ENCODE measurements around the gene INCENP. TPM values are rescaled to one million over a fixed set of nuclear protein-coding genes. Genes with fewer than 3 reads are reported as not detected.
"Not testable (repeated sequence)": the region's sequence is repeated elsewhere in the genome, so short reads cannot be mapped to it uniquely, and the experiment has no call there.

INCENP gene
- total RNA-seq, 1 donor from 2014 or later: 48.0 TPM

DNA sequence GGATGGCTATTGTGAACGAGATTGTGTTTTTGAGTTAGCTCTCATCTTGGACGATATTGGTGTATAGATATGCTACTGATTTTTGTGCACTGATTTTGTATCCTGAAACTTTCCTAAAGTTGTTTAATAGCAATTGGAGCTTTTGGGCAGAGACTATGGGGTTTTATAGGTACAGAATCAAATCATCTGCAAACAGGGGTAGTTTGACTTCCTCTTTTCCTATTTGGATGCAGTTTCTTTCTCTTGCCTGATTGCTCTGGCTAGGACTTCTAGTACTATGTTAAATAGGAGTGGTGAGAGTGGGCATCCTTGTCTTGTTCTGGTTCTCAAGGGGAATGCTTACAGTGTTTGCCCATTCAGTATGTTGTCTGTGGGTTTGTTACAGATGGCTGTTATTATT lies 57.3 kb downstream of the INCENP start:
- no peak for DNase-seq
- H3K36me3 Mint-ChIP-seq (ENCODE audit: unreplicated experiment): no peaks in the 10 kb centered on the region
- H3K4me3 Mint-ChIP-seq (ENCODE audit: unreplicated experiment): no peak overlapping the region
- H3K4me1 Mint-ChIP-seq (ENCODE audit: low read depth, unreplicated experiment): no peaks in the 10 kb centered on the region
- H3K27ac Mint-ChIP-seq (ENCODE audit: unreplicated experiment): no peak overlapping the region
- TF ChIP-seq, protein P1, sequence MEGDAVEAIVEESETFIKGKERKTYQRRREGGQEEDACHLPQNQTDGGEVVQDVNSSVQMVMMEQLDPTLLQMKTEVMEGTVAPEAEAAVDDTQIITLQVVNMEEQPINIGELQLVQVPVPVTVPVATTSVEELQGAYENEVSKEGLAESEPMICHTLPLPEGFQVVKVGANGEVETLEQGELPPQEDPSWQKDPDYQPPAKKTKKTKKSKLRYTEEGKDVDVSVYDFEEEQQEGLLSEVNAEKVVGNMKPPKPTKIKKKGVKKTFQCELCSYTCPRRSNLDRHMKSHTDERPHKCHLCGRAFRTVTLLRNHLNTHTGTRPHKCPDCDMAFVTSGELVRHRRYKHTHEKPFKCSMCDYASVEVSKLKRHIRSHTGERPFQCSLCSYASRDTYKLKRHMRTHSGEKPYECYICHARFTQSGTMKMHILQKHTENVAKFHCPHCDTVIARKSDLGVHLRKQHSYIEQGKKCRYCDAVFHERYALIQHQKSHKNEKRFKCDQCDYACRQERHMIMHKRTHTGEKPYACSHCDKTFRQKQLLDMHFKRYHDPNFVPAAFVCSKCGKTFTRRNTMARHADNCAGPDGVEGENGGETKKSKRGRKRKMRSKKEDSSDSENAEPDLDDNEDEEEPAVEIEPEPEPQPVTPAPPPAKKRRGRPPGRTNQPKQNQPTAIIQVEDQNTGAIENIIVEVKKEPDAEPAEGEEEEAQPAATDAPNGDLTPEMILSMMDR (IDR thresholded peaks at IDR 0.05; ENCODE audit: partially characterized antibody, unreplicated experiment): no peak
- H3K9me3 Mint-ChIP-seq (ENCODE audit: unreplicated experiment): no peaks in the 10 kb centered on the region
- H3K27me3 Mint-ChIP-seq (ENCODE audit: unreplicated experiment): no peaks in the 10 kb centered on the region

DNA sequence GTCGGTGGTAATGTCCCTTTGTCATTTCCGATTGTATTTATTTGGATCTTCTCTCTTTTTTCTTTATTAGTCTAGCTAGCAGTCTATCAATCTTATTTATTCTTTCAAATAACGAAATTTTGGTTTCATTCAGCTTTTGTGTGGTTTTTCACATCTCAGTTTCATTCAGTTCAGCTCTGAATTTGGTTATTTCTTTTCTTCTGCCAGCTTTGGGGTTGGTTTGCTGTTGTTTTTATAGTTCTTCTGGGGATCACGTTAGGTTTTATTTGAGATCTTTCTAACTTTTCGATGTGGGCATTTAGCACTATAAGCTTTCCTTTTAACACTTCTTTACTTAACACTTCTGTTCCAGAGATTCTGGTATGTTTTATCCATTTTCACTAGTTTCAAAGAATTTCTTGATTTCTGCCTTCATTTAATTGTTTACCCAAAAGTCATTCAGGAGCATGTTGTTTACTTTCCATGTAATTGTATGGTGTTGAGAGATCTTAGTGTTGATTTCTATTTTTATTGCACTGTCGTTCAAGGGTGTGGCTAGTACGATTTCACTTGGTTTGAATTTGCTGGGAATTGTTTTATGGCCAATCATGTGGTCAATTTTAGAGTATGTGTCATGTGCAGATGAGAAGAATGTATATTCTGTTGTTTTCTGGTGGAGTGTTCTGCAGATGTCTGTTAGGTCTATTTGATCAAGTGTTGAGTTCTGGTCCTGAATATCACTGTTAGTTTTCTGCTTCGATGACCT lies 58.5 kb downstream of the INCENP start:
- TF ChIP-seq, protein P1 (IDR thresholded peaks at IDR 0.05; ENCODE audit: partially characterized antibody, unreplicated experiment): no peak
- Mint-ChIP-seq H3K27ac (ENCODE audit: unreplicated experiment) (no peak overlapping the region), H3K9me3 (ENCODE audit: unreplicated experiment) (no peaks in the 10 kb centered on the region), H3K4me1 (ENCODE audit: low read depth, unreplicated experiment) (no peaks in the 10 kb centered on the region), H3K27me3 (ENCODE audit: unreplicated experiment) (peaks cover 2% of the 10 kb centered on the region), H3K4me3 (ENCODE audit: unreplicated experiment) (no peak overlapping the region), H3K36me3 (ENCODE audit: unreplicated experiment) (no peaks in the 10 kb centered on the region)
- DNase-seq: no peak

DNA sequence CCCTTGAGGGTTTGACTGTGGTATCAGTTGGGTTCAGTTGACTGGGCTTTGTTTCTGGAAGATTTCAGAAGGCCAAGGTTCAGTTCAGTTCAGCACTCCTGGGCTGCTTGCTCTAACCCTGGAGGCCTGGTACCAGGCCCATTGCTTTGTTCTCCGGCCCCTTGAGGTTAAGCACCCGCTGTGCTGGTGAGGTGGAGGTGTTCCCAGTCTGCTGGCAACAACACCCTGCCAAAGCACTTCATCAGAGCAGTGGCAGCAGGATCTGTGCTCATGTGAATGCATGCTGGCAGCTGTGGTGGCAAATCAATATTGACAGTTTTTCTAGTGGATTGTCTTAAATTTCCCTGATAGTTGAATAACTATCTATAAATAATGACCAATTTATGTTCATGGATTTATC lies 62.4 kb downstream of the INCENP start:
- Mint-ChIP-seq H3K4me1 (ENCODE audit: low read depth, unreplicated experiment) (no peaks in the 10 kb centered on the region), H3K4me3 (ENCODE audit: unreplicated experiment) (no peak overlapping the region), H3K27me3 (ENCODE audit: unreplicated experiment) (peaks cover 2% of the 10 kb centered on the region), H3K36me3 (ENCODE audit: unreplicated experiment) (no peaks in the 10 kb centered on the region), H3K9me3 (ENCODE audit: unreplicated experiment) (no peaks in the 10 kb centered on the region), H3K27ac (ENCODE audit: unreplicated experiment) (no peak overlapping the region)
- no peak for DNase-seq
- TF ChIP-seq, protein P1 (IDR thresholded peaks at IDR 0.05; ENCODE audit: partially characterized antibody, unreplicated experiment): no peak

DNA sequence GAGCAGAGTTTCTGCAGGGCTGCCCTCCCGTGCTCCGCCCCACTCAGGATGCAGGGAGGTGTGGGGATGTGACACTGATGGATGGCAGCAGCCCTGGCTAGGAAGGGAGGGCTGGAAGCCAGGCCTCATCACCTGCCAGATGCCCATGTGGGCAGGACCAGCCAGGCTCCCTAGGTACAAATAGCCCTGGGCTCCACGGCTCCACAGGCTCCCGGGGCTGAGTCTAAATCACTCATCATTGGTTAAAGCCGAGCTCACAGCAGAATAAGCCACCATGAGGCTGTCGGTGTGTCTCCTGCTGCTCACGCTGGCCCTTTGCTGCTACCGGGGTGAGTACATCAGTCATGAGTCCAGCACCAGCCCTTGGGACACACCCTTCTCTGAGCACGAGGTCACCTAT lies 66.2 kb downstream of the INCENP start, which contains the start of gene SCGB1D1:
Gene SCGB1D1 (plus strand): TSS at position 206 of the 400 bp plus-strand sequence. CDS start 69 bp downstream, at position 275.
- H3K27ac Mint-ChIP-seq (ENCODE audit: unreplicated experiment): no peak within 1 kb of the TSS
- no peaks in the 10 kb centered on the region for H3K9me3 Mint-ChIP-seq (ENCODE audit: unreplicated experiment)
- TF ChIP-seq, protein P1 (IDR thresholded peaks at IDR 0.05; ENCODE audit: partially characterized antibody, unreplicated experiment): no peak
- H3K4me3 Mint-ChIP-seq (ENCODE audit: unreplicated experiment): no peak within 1 kb of the TSS
- H3K27me3 Mint-ChIP-seq (ENCODE audit: unreplicated experiment): peaks cover 2% of the 10 kb centered on the region
- H3K36me3 Mint-ChIP-seq (ENCODE audit: unreplicated experiment): no peaks in the 10 kb centered on the region
- no peak for DNase-seq
- no peaks in the 10 kb centered on the region for H3K4me1 Mint-ChIP-seq (ENCODE audit: low read depth, unreplicated experiment)

DNA sequence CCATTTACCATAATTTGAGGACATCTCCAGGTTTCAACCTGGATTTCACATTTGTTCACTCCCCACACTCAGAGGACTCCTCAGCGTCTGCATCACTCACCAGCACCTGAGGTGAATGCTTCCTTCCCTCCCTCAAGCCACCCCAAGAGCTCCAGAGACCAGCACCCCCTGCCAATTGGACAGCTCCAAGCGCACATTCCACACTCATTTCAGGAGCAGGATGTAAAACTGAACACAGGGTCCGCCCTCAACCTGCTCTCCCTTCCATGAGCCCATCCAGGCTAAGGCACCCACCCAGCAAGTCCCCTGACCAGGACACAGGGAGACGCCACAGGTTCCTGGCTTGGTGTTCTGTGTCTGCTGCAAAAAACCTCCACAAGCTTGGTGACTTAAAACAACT lies 70.1 kb downstream of the INCENP start:
- Mint-ChIP-seq H3K9me3 (ENCODE audit: unreplicated experiment) (peaks cover 2% of the 10 kb centered on the region), H3K4me1 (ENCODE audit: low read depth, unreplicated experiment) (peaks cover 3% of the 10 kb centered on the region), H3K4me3 (ENCODE audit: unreplicated experiment) (no peak overlapping the region), H3K36me3 (ENCODE audit: unreplicated experiment) (no peaks in the 10 kb centered on the region), H3K27me3 (ENCODE audit: unreplicated experiment) (peaks cover 3% of the 10 kb centered on the region), H3K27ac (ENCODE audit: unreplicated experiment) (no peak overlapping the region)
- no peak for DNase-seq
- TF ChIP-seq, protein P1 (IDR thresholded peaks at IDR 0.05; ENCODE audit: partially characterized antibody, unreplicated experiment): no peak

DNA sequence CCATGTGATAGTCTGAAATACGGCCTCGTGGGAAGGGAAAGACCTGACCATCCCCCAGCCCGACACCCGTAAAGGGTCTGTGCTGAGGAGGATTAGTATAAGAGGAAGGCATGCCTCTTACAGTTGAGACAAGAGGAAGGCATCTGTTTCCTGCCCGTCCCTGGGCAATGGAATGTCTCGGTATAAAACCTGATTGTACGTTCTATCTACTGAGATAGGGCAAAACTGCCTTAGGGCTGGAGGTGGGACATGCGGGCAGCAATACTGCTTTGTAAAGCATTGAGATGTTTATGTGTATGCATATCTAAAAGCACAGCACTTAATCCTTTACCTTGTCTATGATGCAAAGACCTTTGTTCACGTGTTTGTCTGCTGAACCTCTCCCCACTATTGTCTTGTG lies 71.2 kb downstream of the INCENP start:
- H3K36me3 Mint-ChIP-seq (ENCODE audit: unreplicated experiment); H3K4me1 Mint-ChIP-seq (ENCODE audit: low read depth, unreplicated experiment); H3K4me3 Mint-ChIP-seq (ENCODE audit: unreplicated experiment); H3K27ac Mint-ChIP-seq (ENCODE audit: unreplicated experiment); H3K27me3 Mint-ChIP-seq (ENCODE audit: unreplicated experiment); H3K9me3 Mint-ChIP-seq (ENCODE audit: unreplicated experiment); DNase-seq: not testable (repeated sequence)

All from glutamatergic neuron (in vitro differentiated cells).